HG03558 (cell line): Measurements from ENCODE around the gene GLYAT.

Experiments
- ATAC-seq: cut with Tn5 transposase; IDR thresholded peaks from one replicate; pipeline ENCODE4 v1.9.1; 2021; ENCODE audit warnings: moderate number of reproducible peaks; ENCODE audit not compliant: unreplicated experiment; ENCODE audit errors: extremely low read depth

GLYAT gene

DNA sequence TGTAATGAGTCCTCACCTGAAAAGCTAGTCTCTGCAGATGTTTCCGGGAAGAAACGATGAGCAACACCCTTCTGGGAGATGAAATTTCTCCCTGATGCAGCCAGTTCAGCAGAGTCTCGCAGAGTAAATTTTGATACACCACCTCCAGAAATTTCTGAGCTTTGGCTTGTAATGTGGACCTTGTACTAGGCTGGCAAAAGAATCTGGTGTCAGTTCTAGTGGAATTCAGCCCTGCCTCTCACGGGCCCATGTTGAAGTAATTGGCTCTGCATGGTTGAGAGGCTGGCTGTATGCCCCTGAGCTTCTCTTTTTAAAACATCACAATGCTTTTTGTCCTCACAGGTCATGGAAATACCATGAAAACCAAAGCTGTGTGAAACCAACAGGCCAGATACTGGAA lies at the start of gene GLYAT:
Gene GLYAT (minus strand): TSS at position 125 of the 400 bp plus-strand sequence. CDS start 7,447 bp downstream, outside the sequence.
- no peak for ATAC-seq

- no peak for ATAC-seq
Observed at GRCh38 chr11:58781345-58781744, 49.6 kb upstream of the GLYAT start.

- ATAC-seq, result no peak
Observed at GRCh38 chr11:58780578-58780977, 48.8 kb upstream of the GLYAT start.

DNA sequence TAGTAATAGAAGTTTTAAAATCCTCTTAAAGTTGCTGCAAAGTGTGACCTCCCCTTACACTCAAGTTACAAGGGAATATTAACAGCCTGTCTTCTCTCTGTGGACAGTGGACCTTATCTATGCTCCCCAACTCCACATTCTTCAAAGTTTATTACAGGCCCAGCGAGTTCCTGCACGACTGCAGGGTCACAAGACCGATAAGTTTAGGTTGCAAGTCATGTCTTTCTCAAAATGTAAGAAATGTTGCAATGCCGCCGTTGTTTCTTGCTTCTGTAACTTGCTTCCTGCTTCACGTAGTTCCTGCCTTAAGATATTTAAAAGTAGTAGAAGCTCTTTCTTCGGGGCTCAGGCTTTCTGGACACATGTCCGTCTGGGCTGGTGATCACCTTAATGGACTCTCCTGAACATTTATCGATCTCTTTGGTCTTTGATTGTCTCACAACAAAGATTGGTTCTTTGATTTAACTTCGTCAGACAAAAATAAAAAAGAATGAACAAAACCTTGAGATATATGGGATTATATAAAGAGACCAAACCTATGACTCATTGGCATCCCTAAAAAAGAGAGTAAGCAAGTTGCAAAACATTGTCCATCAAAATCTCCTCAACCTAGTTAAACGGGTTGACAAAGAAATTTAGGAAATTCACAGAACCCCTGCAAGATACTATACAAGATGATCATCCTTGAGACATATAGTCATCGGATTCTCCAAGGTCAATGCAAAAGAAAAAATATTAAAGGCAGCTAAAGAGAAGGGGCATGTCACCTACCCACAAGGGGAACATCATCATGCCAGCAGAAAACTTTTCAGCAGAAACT lies 45.4 kb upstream of the GLYAT start:
- no peak for ATAC-seq

DNA sequence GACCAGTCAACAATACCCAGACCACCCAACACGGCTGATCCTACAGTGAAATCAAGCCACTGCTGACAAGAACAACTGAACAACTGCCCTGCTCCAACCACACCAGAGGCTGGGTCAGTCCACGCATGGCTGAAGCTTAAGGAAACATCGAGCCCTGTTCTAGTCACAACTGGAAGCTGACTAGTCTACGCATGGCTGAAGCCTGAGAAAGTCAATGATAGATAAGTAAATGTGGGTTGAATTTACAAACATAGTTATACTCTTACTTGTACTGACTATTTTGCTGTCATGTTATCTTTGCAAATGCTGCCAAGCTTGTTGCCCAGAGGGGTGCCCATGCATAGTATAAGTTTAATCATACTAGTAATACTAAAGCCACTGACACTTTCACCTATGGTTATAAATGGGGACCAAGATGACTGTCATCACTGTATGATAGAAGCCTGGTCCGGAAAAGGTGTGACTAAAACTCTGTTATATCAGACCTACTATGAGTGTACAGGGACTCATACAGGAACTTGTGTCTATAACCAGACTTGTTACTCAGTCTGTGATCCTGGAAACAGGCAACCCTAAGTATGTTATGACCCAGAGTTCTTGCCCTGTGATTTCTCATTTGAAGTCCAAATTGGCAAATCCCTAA lies 43.4 kb upstream of the GLYAT start:
- ATAC-seq, result no peak

DNA sequence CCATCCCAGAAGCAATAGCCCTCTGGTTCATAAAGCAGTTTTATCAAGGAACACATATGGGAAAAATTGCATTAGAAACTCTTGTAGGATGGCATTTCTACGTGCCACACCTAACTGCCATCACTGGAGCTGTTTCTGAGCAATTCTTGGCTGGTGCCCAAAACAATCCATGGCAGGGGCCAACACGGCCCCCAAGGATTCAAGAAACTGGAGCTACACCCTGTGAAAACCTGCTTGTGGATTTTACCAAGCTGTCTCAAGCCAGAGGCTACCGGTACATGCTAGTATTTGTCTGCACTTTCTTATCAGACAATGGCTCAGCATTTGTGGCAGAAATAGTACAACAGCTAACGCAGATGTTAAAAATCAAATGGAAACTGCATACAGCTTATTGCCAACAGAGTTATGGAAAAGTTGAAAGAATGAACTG lies 42.4 kb upstream of the GLYAT start:
- no peak for ATAC-seq

DNA sequence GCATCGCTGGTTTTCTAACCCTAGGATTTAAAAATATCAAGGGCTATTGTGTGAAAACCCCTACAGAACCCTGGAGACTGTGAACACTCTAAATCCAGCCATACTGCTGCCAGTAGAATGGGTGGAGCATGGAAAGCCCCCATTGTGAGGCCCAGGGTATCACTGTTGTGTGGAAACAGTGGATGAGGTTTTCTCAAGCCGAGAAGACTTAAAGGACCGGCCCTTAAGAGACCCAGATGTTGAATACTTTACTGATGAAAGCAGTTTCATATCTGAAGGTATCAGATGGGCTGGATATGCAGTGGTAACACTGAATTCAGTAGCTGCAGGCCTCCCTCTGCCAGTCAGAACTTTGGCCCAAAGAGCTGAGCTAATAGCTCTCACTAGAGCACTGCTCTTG lies 41.6 kb upstream of the GLYAT start:
- ATAC-seq, result no peak

DNA sequence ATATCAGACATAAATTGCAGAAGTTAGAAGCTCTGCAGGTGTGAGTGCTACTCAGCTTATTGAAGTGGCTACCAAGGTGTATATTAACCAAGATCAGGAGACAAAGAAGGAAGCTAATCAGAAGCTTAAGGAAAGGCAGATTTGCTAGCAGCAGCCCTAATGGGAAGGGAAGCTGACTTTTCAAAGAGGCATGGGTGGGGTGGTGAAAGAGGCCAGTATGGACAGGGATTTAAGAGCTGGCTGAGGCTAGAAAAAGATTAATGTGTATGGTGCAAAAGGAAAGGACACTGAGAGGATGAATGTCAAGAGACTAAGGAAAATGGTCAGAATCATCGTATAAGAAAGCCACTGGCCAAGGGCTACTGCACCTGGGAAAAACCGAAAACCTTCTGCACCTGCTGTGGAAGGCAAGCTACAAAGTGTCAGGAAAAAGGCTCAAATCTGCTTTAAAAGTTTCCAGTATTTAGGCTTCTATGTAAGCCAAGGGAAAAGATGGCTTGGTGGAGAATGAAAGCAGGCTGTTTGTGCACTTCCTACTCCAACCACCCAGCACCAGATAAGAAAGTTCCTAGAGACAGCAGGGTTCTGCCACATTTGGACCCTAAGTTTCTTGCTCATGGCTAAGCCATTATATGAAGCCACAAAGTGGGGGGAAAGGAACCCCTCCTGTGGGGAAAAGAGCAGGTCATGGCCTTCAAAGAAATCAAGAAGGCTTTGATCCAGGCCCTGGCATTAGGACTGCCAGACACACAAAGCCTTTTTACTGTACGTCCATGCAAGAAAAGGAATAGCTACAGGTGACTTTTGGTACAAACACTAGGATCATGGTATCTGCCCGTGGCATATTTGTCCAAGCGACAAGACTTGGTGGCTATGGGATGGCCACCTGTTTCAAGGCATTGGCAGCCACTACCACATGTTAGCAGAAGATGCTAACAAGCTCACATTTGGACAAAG lies 40.9 kb upstream of the GLYAT start:
- no peak for ATAC-seq

- no peak for ATAC-seq
Observed at GRCh38 chr11:58771458-58771855, 39.7 kb upstream of the GLYAT start.

DNA sequence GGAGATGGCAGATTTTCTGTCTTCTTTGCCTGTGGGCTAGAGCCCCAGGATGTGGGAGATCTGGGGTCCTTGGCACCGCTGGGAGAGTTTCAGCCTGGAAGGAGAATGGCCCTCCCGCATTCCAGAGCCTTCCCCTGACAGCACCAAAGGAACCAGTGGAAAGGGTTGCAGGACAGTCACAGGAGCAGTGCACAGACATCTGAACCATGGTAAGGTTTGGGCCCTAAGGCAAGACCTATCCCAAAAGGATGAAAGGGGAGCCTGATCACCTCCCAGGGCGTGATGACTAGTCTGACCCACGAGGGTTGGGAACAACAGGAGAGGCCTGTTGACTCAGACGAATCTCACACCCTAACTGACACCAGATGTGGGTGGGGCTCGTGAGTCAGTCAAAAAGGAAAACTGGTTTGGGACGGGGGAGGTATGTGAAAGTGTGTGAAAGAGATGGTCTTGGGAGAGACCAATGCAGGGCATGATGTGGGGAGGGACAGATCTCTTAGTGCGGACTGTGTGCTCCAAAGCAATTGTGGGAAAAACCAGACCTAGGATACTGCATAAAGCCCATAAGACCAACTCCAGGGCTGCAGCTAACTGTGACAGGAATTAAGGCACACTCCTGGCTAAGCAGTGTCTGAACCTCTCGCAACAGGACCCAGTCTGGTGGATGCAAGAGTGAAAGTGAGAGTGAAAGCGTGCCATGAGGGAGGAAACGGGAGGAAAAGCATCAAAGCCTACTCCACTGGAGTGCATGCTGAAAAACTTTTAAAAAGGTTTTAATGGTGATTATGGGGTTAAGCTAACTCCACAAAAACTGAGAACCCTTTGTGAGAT lies 39.1 kb upstream of the GLYAT start:
- ATAC-seq, result no peak

- no peak for ATAC-seq
Observed at GRCh38 chr11:58770166-58770565, 38.4 kb upstream of the GLYAT start.

GRCh38 chr11:58769308-58769707 lies 37.6 kb upstream of the GLYAT start:
- ATAC-seq, result no peak

DNA sequence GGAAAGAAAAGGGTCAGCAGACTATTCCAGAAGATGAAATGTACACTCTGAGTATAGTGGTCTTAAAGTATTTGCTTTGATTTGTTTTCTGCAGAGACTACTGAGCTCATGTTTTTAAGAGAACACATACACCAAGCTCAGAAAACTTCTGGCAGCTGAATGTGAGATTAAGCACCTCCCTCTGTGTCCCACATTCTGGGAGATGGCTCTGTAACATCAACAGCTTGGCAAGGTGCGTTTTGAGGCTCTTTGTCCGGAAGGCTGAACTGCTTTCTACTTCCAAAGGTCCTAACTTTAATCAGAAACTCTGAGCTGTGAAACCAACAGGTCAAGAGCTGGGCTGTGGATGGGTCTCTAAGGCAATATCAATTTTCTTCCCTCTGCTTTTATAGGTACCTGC lies 36.4 kb upstream of the GLYAT start:
- ATAC-seq, result no peak

GRCh38 chr11:58765078-58765477 lies 33.3 kb upstream of the GLYAT start:
- no peak for ATAC-seq

GRCh38 chr11:58763120-58763490 lies 31.4 kb upstream of the GLYAT start:
- ATAC-seq, result no peak

GRCh38 chr11:58762284-58763119 lies 30.8 kb upstream of the GLYAT start:
- no peak for ATAC-seq

DNA sequence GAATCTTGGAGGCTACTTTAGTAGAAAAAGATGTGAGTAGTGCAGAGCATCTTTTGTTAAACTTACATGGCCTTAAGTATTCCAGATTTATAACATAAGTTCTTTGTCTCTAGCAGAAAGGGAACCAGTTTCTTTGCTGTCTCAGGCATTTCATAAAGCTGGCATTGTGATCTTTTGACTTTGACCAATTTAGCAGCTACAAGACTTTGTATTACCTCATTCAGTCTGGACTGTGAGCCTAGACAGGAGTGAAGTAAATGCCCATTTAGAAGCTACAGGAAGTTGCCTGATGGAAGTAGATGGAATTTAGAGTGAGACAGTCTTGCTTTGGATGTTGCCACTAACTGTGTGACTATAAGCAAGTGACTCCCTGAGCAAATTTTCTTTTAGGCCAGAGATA lies 25.7 kb upstream of the GLYAT start:
- ATAC-seq, result no peak

GRCh38 chr11:58745705-58746364 lies 14.1 kb upstream of the GLYAT start:
- no peak for ATAC-seq
